MCF 10A (cell line): ENCODE results near the gene STK4. TPM values are rescaled to one million over a fixed set of nuclear protein-coding genes. Genes with fewer than 3 reads are reported as not detected.

Source experiments
- BruUV-seq: library from RNA; stranded (reverse); fragments of 400-500 nt; replicated peaks from 2 replicates; lab custom pipeline; 2021; lab: Mats Ljungman, UMichigan
- CTCF ChIA-PET: fragments of 300-600 bp; sonication (Branson Sonifier 250); formaldehyde crosslinking; extraction: SDS; loops from one replicate; lab custom pipeline; 2021; ENCODE audit warnings: antibody characterized with exemption, inconsistent platforms; lab: Yijun Ruan, JAX
- POLR2A ChIA-PET: fragments of 300-600, 350-650 bp; sonication (Branson Sonifier 250); formaldehyde crosslinking; extraction: SDS; loops from one replicate; lab custom pipeline; 2020; ENCODE audit warnings: antibody characterized with exemption, inconsistent platforms; lab: Yijun Ruan, JAX
- DNase-seq: peaks from one replicate; pipeline ENCODE4 v3.0.0-alpha.2; 2018; ENCODE audit not compliant: unreplicated experiment
- H3K27ac Mint-ChIP-seq: one replicate; pipeline ENCODE4 v1.8.0; 2022; ENCODE audit warnings: mild to moderate bottlenecking, low read depth, mixed read lengths; ENCODE audit not compliant: unreplicated experiment
- H3K27me3 Mint-ChIP-seq: one replicate; pipeline ENCODE4 v1.8.0; 2022; ENCODE audit warnings: mixed read lengths; ENCODE audit not compliant: insufficient read depth, unreplicated experiment
- H3K36me3 Mint-ChIP-seq: one replicate; pipeline ENCODE4 v1.8.0; 2022; ENCODE audit warnings: mild to moderate bottlenecking, moderate library complexity, mixed read lengths; ENCODE audit not compliant: insufficient read depth, unreplicated experiment
- H3K4me1 Mint-ChIP-seq: one replicate; pipeline ENCODE4 v1.8.0; 2022; ENCODE audit warnings: mixed read lengths; ENCODE audit not compliant: insufficient read depth, unreplicated experiment
- H3K4me3 Mint-ChIP-seq: one replicate; pipeline ENCODE4 v1.8.0; 2022; ENCODE audit warnings: mild to moderate bottlenecking, moderate library complexity, mixed read lengths; ENCODE audit not compliant: unreplicated experiment
- H3K9me3 Mint-ChIP-seq: one replicate; pipeline ENCODE4 v1.8.0; 2022; ENCODE audit warnings: mixed read lengths; ENCODE audit not compliant: unreplicated experiment
- intact Hi-C: fragments of 100-400 bp; cut with micrococcal nuclease; formaldehyde crosslinking; loops from 2 replicates; pipeline ENCODE4 v1.14.1; 2022
- total RNA-seq: library from RNA; stranded (reverse); gene quantifications from 2 replicates; pipeline ENCODE4 v1.2.3, GENCODE V29; 2022
- TF ChIP-seq, protein P1 (sequence below): fragments of 200-600 bp; IDR thresholded peaks from one replicate; pipeline ENCODE4 v1.8.0; 2022; ENCODE audit warnings: antibody characterized with exemption, mild to moderate bottlenecking; ENCODE audit not compliant: unreplicated experiment

STK4 gene
- total RNA-seq, 1 experiment from 2014 or later = 47.7 TPM

DNA sequence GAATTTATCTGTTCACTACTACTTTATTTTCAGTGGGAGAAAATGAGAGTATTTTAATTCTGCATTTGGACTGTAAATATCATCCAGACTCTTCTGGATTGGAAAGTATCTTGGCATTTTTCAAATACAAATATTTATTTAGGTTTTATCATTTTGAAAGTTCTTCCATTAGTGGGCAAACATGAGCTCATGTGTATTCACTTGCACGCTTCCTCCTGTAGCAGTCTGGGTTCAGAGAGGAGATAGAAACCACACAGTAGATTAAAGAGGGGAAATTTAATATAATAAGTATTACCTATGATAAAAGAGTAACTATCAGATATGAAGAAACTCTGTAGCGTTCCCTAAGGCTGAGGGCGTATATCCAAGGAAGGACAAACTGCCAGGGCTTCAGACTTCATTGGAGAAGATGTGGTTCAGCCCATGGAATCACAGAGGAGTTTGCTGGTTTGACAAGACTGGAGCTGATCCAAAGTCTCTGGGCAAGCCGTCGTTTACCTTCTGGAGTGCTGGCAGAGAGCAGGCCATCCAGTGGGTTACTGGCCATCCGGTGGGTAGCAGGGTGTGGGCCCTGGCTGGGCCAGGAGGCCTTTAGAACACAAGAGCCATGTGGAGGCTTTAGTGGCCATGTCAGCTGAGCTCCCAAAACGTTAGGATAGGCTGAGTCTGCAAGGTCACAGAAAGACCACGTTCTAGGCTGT is 90.3 kb downstream of the STK4 start:
- H3K27ac Mint-ChIP-seq = no peak overlapping the region
- DNase-seq = no peak
- no peak overlapping the region for H3K4me3 Mint-ChIP-seq
- no peaks in the 10 kb centered on the region for H3K9me3 Mint-ChIP-seq
- TF ChIP-seq, protein P1, sequence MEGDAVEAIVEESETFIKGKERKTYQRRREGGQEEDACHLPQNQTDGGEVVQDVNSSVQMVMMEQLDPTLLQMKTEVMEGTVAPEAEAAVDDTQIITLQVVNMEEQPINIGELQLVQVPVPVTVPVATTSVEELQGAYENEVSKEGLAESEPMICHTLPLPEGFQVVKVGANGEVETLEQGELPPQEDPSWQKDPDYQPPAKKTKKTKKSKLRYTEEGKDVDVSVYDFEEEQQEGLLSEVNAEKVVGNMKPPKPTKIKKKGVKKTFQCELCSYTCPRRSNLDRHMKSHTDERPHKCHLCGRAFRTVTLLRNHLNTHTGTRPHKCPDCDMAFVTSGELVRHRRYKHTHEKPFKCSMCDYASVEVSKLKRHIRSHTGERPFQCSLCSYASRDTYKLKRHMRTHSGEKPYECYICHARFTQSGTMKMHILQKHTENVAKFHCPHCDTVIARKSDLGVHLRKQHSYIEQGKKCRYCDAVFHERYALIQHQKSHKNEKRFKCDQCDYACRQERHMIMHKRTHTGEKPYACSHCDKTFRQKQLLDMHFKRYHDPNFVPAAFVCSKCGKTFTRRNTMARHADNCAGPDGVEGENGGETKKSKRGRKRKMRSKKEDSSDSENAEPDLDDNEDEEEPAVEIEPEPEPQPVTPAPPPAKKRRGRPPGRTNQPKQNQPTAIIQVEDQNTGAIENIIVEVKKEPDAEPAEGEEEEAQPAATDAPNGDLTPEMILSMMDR = no peak
- intact Hi-C loops = no loop called here
- no TSS peak for BruUV-seq
- no peaks in the 10 kb centered on the region for H3K27me3 Mint-ChIP-seq
- ChIA-PET CTCF (interaction anchor here (0.9 to 7.2 kb wide), 4 partner anchors 14 to 236 kb away, joined by 3 to 48 read pairs (median 10); no protein-coding TSS in a partner anchor), POLR2A (no interaction called here)
- H3K36me3 Mint-ChIP-seq = peaks cover 12% of the 10 kb centered on the region
- H3K4me1 Mint-ChIP-seq = peaks cover 22% of the 10 kb centered on the region

DNA sequence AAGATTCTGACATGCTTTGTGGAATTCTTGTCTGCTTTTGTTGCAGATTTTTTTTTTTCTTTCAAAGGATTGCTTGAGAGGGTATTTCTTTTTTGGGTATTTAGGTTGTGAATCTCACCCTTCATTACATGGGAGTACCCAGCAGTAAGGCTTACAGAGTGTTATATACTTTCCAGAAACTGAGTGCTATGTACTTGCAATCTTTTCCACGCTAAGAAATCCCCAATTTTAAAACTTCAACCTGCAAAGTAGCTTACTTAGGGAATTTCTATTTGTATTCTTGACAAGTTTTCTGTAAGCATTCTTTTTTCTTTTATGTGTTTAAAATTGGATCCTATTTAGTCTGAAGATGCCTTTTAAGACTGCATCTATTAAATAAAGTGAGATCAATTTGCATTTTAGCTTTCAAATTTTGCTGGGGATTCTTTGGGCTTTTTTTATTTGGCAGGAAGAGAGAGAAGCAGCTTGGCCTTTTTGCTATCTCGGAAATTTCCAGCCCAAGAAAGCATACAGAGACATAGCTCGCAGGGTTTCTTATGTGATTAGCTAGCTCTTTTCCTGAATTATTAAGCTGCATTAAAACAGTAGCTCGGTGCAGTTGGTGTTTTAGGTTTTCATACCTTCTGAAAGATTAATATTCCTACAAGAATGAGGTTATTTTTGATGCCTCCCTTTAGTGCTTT is 92.0 kb downstream of the STK4 start:
- intact Hi-C loops = loop anchor here (2.0 kb wide), 1 partner anchor 14 kb away; no protein-coding TSS in a partner anchor
- no peak overlapping the region for H3K4me3 Mint-ChIP-seq
- peaks cover 12% of the 10 kb centered on the region for H3K36me3 Mint-ChIP-seq
- H3K27me3 Mint-ChIP-seq = no peaks in the 10 kb centered on the region
- no peaks in the 10 kb centered on the region for H3K9me3 Mint-ChIP-seq
- H3K27ac Mint-ChIP-seq = peak overlapping the region; percentile 85
- ChIA-PET CTCF (interaction anchor here (0.5 to 3.4 kb wide), 7 partner anchors 14 to 261 kb away, joined by 3 to 17 read pairs (median 6); no protein-coding TSS in a partner anchor), POLR2A (interaction anchor here (0.7 to 1.3 kb wide), 3 partner anchors 8 to 14 kb away, joined by 4 to 8 read pairs (median 5); no protein-coding TSS in a partner anchor)
- no TSS peak for BruUV-seq
- peaks cover 23% of the 10 kb centered on the region for H3K4me1 Mint-ChIP-seq
- no peak for DNase-seq
- TF ChIP-seq, protein P1 = no peak

DNA sequence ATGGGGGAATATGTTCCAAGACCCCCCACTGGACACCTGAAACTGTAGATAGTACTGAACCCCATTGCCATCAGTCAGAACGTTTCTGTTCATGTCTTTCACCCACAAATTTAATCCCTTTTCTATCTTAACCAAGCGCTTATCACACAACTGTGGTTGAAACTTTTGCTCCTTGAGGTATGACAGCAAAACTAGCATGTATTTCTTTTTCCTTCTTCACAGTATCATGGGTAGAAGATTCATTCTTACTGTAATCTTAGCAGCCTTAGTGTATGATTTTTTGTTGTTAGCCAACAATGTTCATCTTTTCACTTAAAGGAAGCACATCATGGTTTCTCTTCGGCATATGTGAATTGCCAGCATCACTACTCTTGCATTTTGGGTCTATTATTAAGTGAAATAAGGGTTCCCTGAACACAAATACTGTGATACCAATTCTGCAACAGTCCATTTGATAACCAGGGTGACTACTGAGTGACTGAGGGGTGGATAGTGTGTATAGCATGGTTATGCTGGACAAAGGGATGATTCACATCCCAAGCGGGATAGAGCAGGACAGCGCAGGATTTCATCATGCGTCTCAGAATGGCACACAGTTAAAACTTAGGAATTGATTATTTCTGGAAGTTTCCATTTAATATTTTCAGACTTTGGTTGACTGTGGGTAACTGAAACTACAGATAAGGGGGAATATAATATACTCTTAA is 92.9 kb downstream of the STK4 start:
- peak overlapping the region; percentile 85 for H3K27ac Mint-ChIP-seq
- intact Hi-C loops = loop anchor here (2.0 kb wide), 1 partner anchor 14 kb away; no protein-coding TSS in a partner anchor
- TSS peak; percentile 33 for BruUV-seq
- H3K36me3 Mint-ChIP-seq = peaks cover 12% of the 10 kb centered on the region
- TF ChIP-seq, protein P1 = no peak
- ChIA-PET POLR2A (interaction anchor here (0.7 to 4.3 kb wide), 7 partner anchors 8 to 17 kb away, joined by 4 to 39 read pairs (median 13); no protein-coding TSS in a partner anchor), CTCF (interaction anchor here (0.6 to 2.1 kb wide), 7 partner anchors 14 to 260 kb away, joined by 3 to 17 read pairs (median 3); no protein-coding TSS in a partner anchor)
- no peaks in the 10 kb centered on the region for H3K9me3 Mint-ChIP-seq
- peaks cover 27% of the 10 kb centered on the region for H3K4me1 Mint-ChIP-seq
- H3K27me3 Mint-ChIP-seq = no peaks in the 10 kb centered on the region
- H3K4me3 Mint-ChIP-seq = peak overlapping the region; percentile 32
- DNase-seq = peak; percentile 75
